K562 (cell line): ENCODE measurements around the gene LBH. TPM values are rescaled to one million over a fixed set of nuclear protein-coding genes. Genes with fewer than 3 reads are reported as not detected.

Source experiments
- ATAC-seq: fragments of 200-7000 bp; cut with Tn5 transposase; 3 replicates; pipeline ENCODE4 v1.9.1; 2020; ENCODE audit warnings: moderate library complexity
- BruUV-seq: library from RNA; stranded (reverse); fragments of 400-500 nt; replicated peaks from 2 replicates; lab custom pipeline; 2021; lab: Mats Ljungman, UMichigan
- CTCF ChIA-PET: fragments of 300-600 bp; formaldehyde crosslinking; extraction: SDS; loops from one replicate; lab custom pipeline; 2021; ENCODE audit warnings: low intra/inter-chr PET ratio; lab: Yijun Ruan, JAX
- POLR2A ChIA-PET: fragments of 300-600, 350-650 bp; sonication (Branson Sonifier 250); formaldehyde crosslinking; extraction: SDS; loops from one replicate; lab custom pipeline; 2021; ENCODE audit warnings: antibody characterized with exemption, inconsistent platforms; lab: Yijun Ruan, JAX
- DNase-seq, 4 experiments: peaks; one replicate each; pipeline versions ENCODE4 v3.0.0 to v3.0.0-alpha.2; 2011 to 2018; ENCODE audit warnings: low spot score in 3 of 4, mixed read lengths in 3 of 4; ENCODE audit errors: extremely low read depth in 1 of 4
- FAIRE-seq: peaks from 2 replicates; lab custom pipeline; 2011; peaks lifted over from hg19 to GRCh38; lab: Jason Lieb, UNC
- H2AFZ ChIP-seq: 2 replicates; pipeline ENCODE4 v1.6.0; 2011; ENCODE audit warnings: low read depth, low read length, control low read depth, inconsistent platforms
- H3K27ac ChIP-seq: fragments of 200-600 bp; 3 replicates; pipeline ENCODE4 v1.8.0; 2011; ENCODE audit warnings: low read depth, mild to moderate bottlenecking, control low read depth, inconsistent platforms, low read length, moderate library complexity, mixed read lengths; ENCODE audit errors: extremely low read depth
- H3K27me3 ChIP-seq, 2 experiments: fragments of 300-600 bp in 1 of 2; 2 replicates in 1 of 2; 3 replicates in 1 of 2; pipeline versions ENCODE4 v1.6.0 to v1.8.0; 2011; ENCODE audit warnings: inconsistent platforms in 2 of 2, low read length in 2 of 2, mild to moderate bottlenecking in 1 of 2, mixed read lengths in 1 of 2, moderate library complexity in 1 of 2; ENCODE audit not compliant: control insufficient read depth in 2 of 2, insufficient read depth in 2 of 2
- H3K36me3 ChIP-seq: fragments of 300-600 bp; 3 replicates; pipeline ENCODE4 v1.8.0; 2011; ENCODE audit warnings: mild to moderate bottlenecking, low read length, inconsistent platforms; ENCODE audit not compliant: control insufficient read depth, insufficient read depth
- H3K4me1 ChIP-seq, 2 experiments: fragments of 200-600 bp in 1 of 2; replicated peaks in 1 of 2; 2 replicates in 1 of 2; 3 replicates in 1 of 2; pipeline versions ENCODE4 v1.5.1 to v1.8.0; 2011; ENCODE audit warnings: inconsistent platforms in 2 of 2, low read length in 2 of 2, mild to moderate bottlenecking in 1 of 2, mixed read lengths in 1 of 2, moderate library complexity in 1 of 2; ENCODE audit not compliant: control insufficient read depth in 2 of 2, insufficient read depth in 2 of 2
- H3K4me2 ChIP-seq: 2 replicates; pipeline ENCODE4 v1.6.1; 2011; ENCODE audit warnings: low read length, control low read depth, inconsistent platforms, mixed read lengths; ENCODE audit not compliant: insufficient read depth
- H3K4me3 ChIP-seq: fragments of 200-600 bp; sonication (generic), shearing (Covaris generic); 2 replicates; pipeline ENCODE4 v1.5.1; 2016; ENCODE audit warnings: control low read depth, inconsistent platforms
- H3K79me2 ChIP-seq: fragments of 200-600 bp; 3 replicates; pipeline ENCODE4 v1.8.0; 2011; ENCODE audit warnings: low read length, inconsistent platforms; ENCODE audit not compliant: control insufficient read depth, insufficient read depth
- H3K9ac ChIP-seq, 2 experiments: 2 replicates each; pipeline versions ENCODE4 v1.6.0 to v1.6.1; 2011; ENCODE audit warnings: low read depth in 2 of 2, low read length in 2 of 2, control low read depth in 1 of 2, inconsistent platforms in 1 of 2, mild to moderate bottlenecking in 1 of 2, mixed read lengths in 1 of 2; ENCODE audit not compliant: insufficient read depth in 1 of 2
- H3K9me1 ChIP-seq: one replicate; pipeline ENCODE4 v1.6.0; 2011; ENCODE audit warnings: inconsistent platforms, mild to moderate bottlenecking, low read length, moderate library complexity; ENCODE audit not compliant: control insufficient read depth, insufficient read depth
- H3K9me3 ChIP-seq: replicated peaks from 2 replicates; pipeline ENCODE4 v1.5.1; 2011; ENCODE audit warnings: low read depth, low read length, inconsistent platforms; ENCODE audit not compliant: control insufficient read depth, insufficient read depth
- H4K20me1 ChIP-seq: replicated peaks from 2 replicates; pipeline ENCODE4 v1.6.1; 2011; ENCODE audit warnings: low read length, inconsistent platforms, mixed read lengths; ENCODE audit not compliant: control insufficient read depth, insufficient read depth
- CREB3 ChIP-seq: fragments of 450-650 bp; conservative IDR thresholded peaks from 2 replicates; pipeline ENCODE4 v1.6.1; 2016; ENCODE audit warnings: missing genetic modification characterization, low read depth, mild to moderate bottlenecking, missing compliant biosample characterization, moderate library complexity
- GATAD2A ChIP-seq: fragments of 450-650 bp; IDR thresholded peaks from 2 replicates; pipeline ENCODE4 v1.6.1; 2017
- MBD1 ChIP-seq: fragments of 250-450 bp; sonication (Bioruptor Pico); IDR thresholded peaks from 2 replicates; pipeline ENCODE4 v1.8.0; 2022; ENCODE audit warnings: inconsistent platforms
- MCM2 ChIP-seq: fragments of 450-650 bp; IDR thresholded peaks from 2 replicates; pipeline ENCODE4 v1.6.1; 2017; ENCODE audit warnings: low read depth, mild to moderate bottlenecking
- MEF2D ChIP-seq: conservative IDR thresholded peaks from 2 replicates; pipeline ENCODE4 v1.6.1; 2016; ENCODE audit warnings: low read depth, missing genetic modification characterization, missing compliant biosample characterization
- RCOR1 ChIP-seq, 2 experiments: IDR thresholded peaks; 2 replicates each; pipeline ENCODE4 v1.6.1; 2012; ENCODE audit warnings: low read depth in 2 of 2, low read length in 2 of 2, borderline replicate concordance in 1 of 2, improper control_type of control experiment in 1 of 2
- SNAPC5 ChIP-seq: fragments of 250-450 bp; sonication (Bioruptor Pico); IDR thresholded peaks from 2 replicates; pipeline ENCODE4 v1.8.0; 2021; ENCODE audit warnings: moderate library complexity, mild to moderate bottlenecking, inconsistent platforms
- SNRNP70 ChIP-seq: fragments of 200-400 bp; formaldehyde crosslinking; optimal IDR thresholded peaks from 2 replicates; pipeline ENCODE3; 2017; ENCODE audit warnings: low read depth, low read length
- TEAD1 ChIP-seq, 2 experiments: fragments of 450-650 bp in 1 of 2; sonication (generic) in 1 of 2; formaldehyde crosslinking; IDR thresholded peaks; 2 replicates each; pipeline versions ENCODE4 v1.4.0 to v1.8.0; 2020 to 2022; ENCODE audit warnings: mild to moderate bottlenecking in 2 of 2, missing genetic modification reagents in 1 of 2
- ZNF165 ChIP-seq: fragments of 250-450 bp; sonication (Bioruptor Pico); IDR thresholded peaks from 2 replicates; pipeline ENCODE4 v1.4.0; 2020; ENCODE audit warnings: borderline replicate concordance
- ZNF507 ChIP-seq: conservative IDR thresholded peaks from 2 replicates; pipeline ENCODE4 v1.6.1; 2017; ENCODE audit warnings: missing genetic modification characterization, missing compliant biosample characterization
- ZNF57 ChIP-seq: fragments of 450-650 bp; formaldehyde crosslinking; IDR thresholded peaks from 2 replicates; pipeline ENCODE4 v1.4.0; 2020; ENCODE audit warnings: mild to moderate bottlenecking, moderate library complexity
- WGBS: fragments of 100-300 bp; shearing (Covaris generic); methylation state at CpG from one replicate; pipeline ENCODE4 v1.1.6; 2016; ENCODE audit warnings: low coverage, mixed read lengths; ENCODE audit not compliant: insufficient coverage; ENCODE audit errors: missing lambda C conversion rate; 5-methylcytosine and 5-hydroxymethylcytosine counted together
- in situ Hi-C: fragments of 300-500 bp; cut with MboI; formaldehyde crosslinking; loops from 4 replicates; pipeline ENCODE4 v1.15.0; 2018; ENCODE audit warnings: inconsistent platforms, mixed read lengths
- intact Hi-C: fragments of 100-400 bp; cut with micrococcal nuclease; formaldehyde crosslinking; loops from 2 replicates; pipeline ENCODE4 v1.14.2; 2022
- polyA plus RNA-seq, 8 experiments: library from polyadenylated mRNA; depleted of rRNA in 4 of 8; stranded (reverse) in 5 of 8; unstranded in 3 of 8; fragments of >200 nt; fragmentation: Nextera tagmentation in 2 of 8; fragmentation: Illumina TruSeq in 1 of 8; extraction: Ambion mirVana in 2 of 8; extraction: Trizol in 1 of 8; gene quantifications; 2 replicates each; pipeline versions ENCODE4 v1.2.1 to v1.2.3, GENCODE V29; 2011 to 2014; ENCODE audit warnings: inconsistent platforms in 1 of 8, missing spikeins in 1 of 8
- total RNA-seq, 7 experiments: library from RNA; depleted of rRNA in 6 of 7; stranded (reverse); fragments of >200 nt in 6 of 7; fragmentation: Illumina TruSeq in 2 of 7; extraction: Trizol in 2 of 7; gene quantifications; 2 replicates each; pipeline versions ENCODE4 v1.2.1 to v1.2.3, GENCODE V29; 2011 to 2021; ENCODE audit warnings: low replicate concordance in 1 of 7
- TF ChIP-seq, protein P1 (sequence below): fragments of 250-450 bp; sonication (Bioruptor Pico); IDR thresholded peaks from 2 replicates; pipeline ENCODE4 v1.5.0; 2020; ENCODE audit warnings: mild to moderate bottlenecking
- TF ChIP-seq, protein P2 (sequence below): fragments of 250-450 bp; sonication (Bioruptor Pico); IDR thresholded peaks from 2 replicates; pipeline ENCODE4 v1.4.0; 2020; ENCODE audit warnings: borderline replicate concordance

Gene LBH
- total and polyA plus RNA-seq, 9 of the 15 experiments (the other 6 are each of a cell fraction or from before 2014, with no cell fraction given) = 3.1 to 13.4 (median 7.4) TPM

GRCh38 chr2:30266051-30266621, 34.8 kb downstream of the LBH start:
- H3K4me3 ChIP-seq = no peak overlapping the region
- CTCF ChIA-PET = no interaction called here
- TF ChIP-seq MCM2 = no peak
- TF ChIP-seq GATAD2A = no peak
- no peak for TF ChIP-seq SNAPC5 (CRISPR knock-in tag)
- TF ChIP-seq CREB3 (tag) = no peak
- no peak for TF ChIP-seq ZNF507
- no peak for TF ChIP-seq RCOR1 (IDR thresholded peaks at IDR 0.05; ENCODE audit: borderline replicate concordance in 1 of 2, low read depth in 2 of 2, low read length in 2 of 2)
- TF ChIP-seq, protein P1, sequence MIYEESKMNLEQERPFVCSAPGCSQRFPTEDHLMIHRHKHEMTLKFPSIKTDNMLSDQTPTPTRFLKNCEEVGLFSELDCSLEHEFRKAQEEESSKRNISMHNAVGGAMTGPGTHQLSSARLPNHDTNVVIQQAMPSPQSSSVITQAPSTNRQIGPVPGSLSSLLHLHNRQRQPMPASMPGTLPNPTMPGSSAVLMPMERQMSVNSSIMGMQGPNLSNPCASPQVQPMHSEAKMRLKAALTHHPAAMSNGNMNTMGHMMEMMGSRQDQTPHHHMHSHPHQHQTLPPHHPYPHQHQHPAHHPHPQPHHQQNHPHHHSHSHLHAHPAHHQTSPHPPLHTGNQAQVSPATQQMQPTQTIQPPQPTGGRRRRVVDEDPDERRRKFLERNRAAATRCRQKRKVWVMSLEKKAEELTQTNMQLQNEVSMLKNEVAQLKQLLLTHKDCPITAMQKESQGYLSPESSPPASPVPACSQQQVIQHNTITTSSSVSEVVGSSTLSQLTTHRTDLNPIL (CRISPR knock-in tag) = no peak
- no peak for TF ChIP-seq SNRNP70
- TF ChIP-seq MEF2D (tag) = no peak
- no peak for TF ChIP-seq ZNF165 (CRISPR knock-in tag)
- TF ChIP-seq MBD1 = no peak
- no peak for TF ChIP-seq ZNF57 (CRISPR knock-in tag)
- TF ChIP-seq, protein P2, sequence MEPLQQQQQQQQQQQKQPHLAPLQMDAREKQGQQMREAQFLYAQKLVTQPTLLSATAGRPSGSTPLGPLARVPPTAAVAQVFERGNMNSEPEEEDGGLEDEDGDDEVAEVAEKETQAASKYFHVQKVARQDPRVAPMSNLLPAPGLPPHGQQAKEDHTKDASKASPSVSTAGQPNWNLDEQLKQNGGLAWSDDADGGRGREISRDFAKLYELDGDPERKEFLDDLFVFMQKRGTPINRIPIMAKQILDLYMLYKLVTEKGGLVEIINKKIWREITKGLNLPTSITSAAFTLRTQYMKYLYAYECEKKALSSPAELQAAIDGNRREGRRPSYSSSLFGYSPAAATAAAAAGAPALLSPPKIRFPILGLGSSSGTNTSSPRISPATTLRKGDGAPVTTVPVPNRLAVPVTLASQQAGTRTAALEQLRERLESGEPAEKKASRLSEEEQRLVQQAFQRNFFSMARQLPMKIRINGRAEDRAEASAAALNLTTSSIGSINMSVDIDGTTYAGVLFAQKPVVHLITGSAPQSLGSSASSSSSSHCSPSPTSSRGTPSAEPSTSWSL (CRISPR knock-in tag) = no peak
- TF ChIP-seq TEAD1 (CRISPR knock-in tag; IDR thresholded peaks at IDR 0.05) = no peak

More at GRCh38 chr2:30266051-30266621, 34.8 kb downstream of the LBH start:
- Histone ChIP-seq H3K36me3 (no peaks in the 10 kb centered on the region), H3K27ac (no peak overlapping the region), H3K4me1 (peaks cover 17 to 19% of the 10 kb centered on the region in 2 experiments; a peak in 4 of 5 replicates), H3K4me2 (no peak overlapping the region; the same call in 1 of the 2 replicates), H2AFZ (peak overlapping the region; percentile 4; the same call in 1 of the 2 replicates), H3K9me3 (no peaks in the 10 kb centered on the region), H3K9me1 (no peaks in the 10 kb centered on the region), H3K27me3 (no peaks in the 10 kb centered on the region), H4K20me1 (no peaks in the 10 kb centered on the region), H3K79me2 (no peaks in the 10 kb centered on the region), H3K9ac (0 out of 4 replicates have a peak overlapping the region, but pooled peaks of 1 of the 2 experiments have one; percentile 47)
- no peak for ATAC-seq
- POLR2A ChIA-PET = interaction anchor here (0.7 to 1.2 kb wide), 2 partner anchors 13 to 18 kb away, joined by 4 to 5 read pairs; no protein-coding TSS in a partner anchor
- intact Hi-C loops = loop anchor here (2.0 kb wide), 1 partner anchor 13 kb away; no protein-coding TSS in a partner anchor
- FAIRE-seq = no peak
- in situ Hi-C loops = no loop called here
- DNase-seq = no peak
- no TSS peak for BruUV-seq
- 71% methylated on average over 7 of the region's 7 CpGs for WGBS
